DOHH2 (cell line): ENCODE results near the gene ATP2A1.

ENCODE experiments used
- CTCF ChIP-seq: fragments of 200-600 bp; sonication (generic); IDR thresholded peaks from one replicate; pipeline ENCODE4 v1.5.1; 2014; ENCODE audit warnings: antibody characterized with exemption, mild to moderate bottlenecking, low read depth, low read length; ENCODE audit not compliant: poor library complexity, severe bottlenecking
- EZH2phosphoT487 ChIP-seq: fragments of 200-600 bp; sonication (generic); IDR thresholded peaks from 2 replicates; pipeline ENCODE4 v1.6.1; 2017; ENCODE audit warnings: borderline replicate concordance, mild to moderate bottlenecking, antibody characterized with exemption, low read length, moderate library complexity, mixed read lengths

- no peak for TF ChIP-seq CTCF
- TF ChIP-seq EZH2phosphoT487, result no peak
Observed at GRCh38 chr16:28943281-28943680, 65.0 kb downstream of the ATP2A1 start.
